Stimulated activated CD8-positive, alpha-beta memory T cell treated with anti-CD3 and anti-CD28 coated beads, Interleukin-4, amount 100 ng/mL, for 4 hours (primary cell): ENCODE results near the gene TRAF7.
"Not testable (repeated sequence)": the region's sequence is repeated elsewhere in the genome, so short reads cannot be mapped to it uniquely, and the experiment has no call there.

Source experiments
- DNase-seq, 2 donors: peaks; one replicate each; pipeline ENCODE4 v3.0.0-alpha.2; 2020; ENCODE audit warnings: low read depth in 2 of 2, low spot score in 1 of 2

The TRAF7 gene

GRCh38 chr16:2121853-2122252 is 33.7 kb upstream of the TRAF7 start:
- DNase-seq, result no peak

- DNase-seq, result no peak
Observed at GRCh38 chr16:2122429-2122828, 33.2 kb upstream of the TRAF7 start.

- DNase-seq, result not testable (repeated sequence)
Observed at GRCh38 chr16:2122934-2123683, 32.5 kb upstream of the TRAF7 start.

GRCh38 chr16:2123706-2124376 is 31.7 kb upstream of the TRAF7 start:
- not testable (repeated sequence) for DNase-seq

GRCh38 chr16:2124377-2124693 is 31.2 kb upstream of the TRAF7 start:
- not testable (repeated sequence) for DNase-seq

- DNase-seq, result not testable (repeated sequence)
Observed at GRCh38 chr16:2124694-2125444, 30.7 kb upstream of the TRAF7 start.

- DNase-seq, result not testable (repeated sequence)
Observed at GRCh38 chr16:2125609-2126008, 30.0 kb upstream of the TRAF7 start.

- DNase-seq, result not testable (repeated sequence)
Observed at GRCh38 chr16:2126161-2126743, 29.3 kb upstream of the TRAF7 start.

- not testable (repeated sequence) for DNase-seq
Observed at GRCh38 chr16:2126928-2127556, 28.5 kb upstream of the TRAF7 start.

GRCh38 chr16:2127630-2128280 is 27.8 kb upstream of the TRAF7 start:
- DNase-seq, result not testable (repeated sequence)

- not testable (repeated sequence) for DNase-seq
Observed at GRCh38 chr16:2129251-2129650, 26.3 kb upstream of the TRAF7 start.

- not testable (repeated sequence) for DNase-seq
Observed at GRCh38 chr16:2129890-2130447, 25.6 kb upstream of the TRAF7 start.

- DNase-seq, result not testable (repeated sequence)
Observed at GRCh38 chr16:2133797-2134196, 21.8 kb upstream of the TRAF7 start.

- DNase-seq, result not testable (repeated sequence)
Observed at GRCh38 chr16:2135071-2135470, 20.5 kb upstream of the TRAF7 start.

- DNase-seq, result peak; percentile 92 to 97
Observed at GRCh38 chr16:2135770-2136490, 19.7 kb upstream of the TRAF7 start, which contains the start of gene PKD1. TSS of gene PKD1 (minus strand) at chr16:2135898. CDS start at chr16:2135689, 209 bp downstream.

GRCh38 chr16:2142942-2143877 is 12.4 kb upstream of the TRAF7 start:
- no peak for DNase-seq

GRCh38 chr16:2143878-2144485 is 11.6 kb upstream of the TRAF7 start:
- DNase-seq, result no peak

GRCh38 chr16:2145843-2146242 is 9.7 kb upstream of the TRAF7 start:
- no peak for DNase-seq
